Upper lobe of left lung (tissue), 4 donors: ENCODE measurements around the gene MMP1.

Experiments used
- POLR2A ChIP-seq, 4 donors: fragments of 450-650 bp; IDR thresholded peaks; one replicate each; pipeline ENCODE4 v1.5.1; 2016 to 2017; ENCODE audit warnings: antibody characterized with exemption in 4 of 4, mild to moderate bottlenecking in 2 of 4
- TF ChIP-seq, protein P1 (sequence below), 6 experiments: fragments of 450-650 bp in 4 of 6; fragments of 200-600 bp in 2 of 6; sonication (generic) in 2 of 6; IDR thresholded peaks; one replicate each; pipeline ENCODE4 v1.5.1; 2016 to 2019; ENCODE audit warnings: antibody characterized with exemption in 6 of 6

DNA sequence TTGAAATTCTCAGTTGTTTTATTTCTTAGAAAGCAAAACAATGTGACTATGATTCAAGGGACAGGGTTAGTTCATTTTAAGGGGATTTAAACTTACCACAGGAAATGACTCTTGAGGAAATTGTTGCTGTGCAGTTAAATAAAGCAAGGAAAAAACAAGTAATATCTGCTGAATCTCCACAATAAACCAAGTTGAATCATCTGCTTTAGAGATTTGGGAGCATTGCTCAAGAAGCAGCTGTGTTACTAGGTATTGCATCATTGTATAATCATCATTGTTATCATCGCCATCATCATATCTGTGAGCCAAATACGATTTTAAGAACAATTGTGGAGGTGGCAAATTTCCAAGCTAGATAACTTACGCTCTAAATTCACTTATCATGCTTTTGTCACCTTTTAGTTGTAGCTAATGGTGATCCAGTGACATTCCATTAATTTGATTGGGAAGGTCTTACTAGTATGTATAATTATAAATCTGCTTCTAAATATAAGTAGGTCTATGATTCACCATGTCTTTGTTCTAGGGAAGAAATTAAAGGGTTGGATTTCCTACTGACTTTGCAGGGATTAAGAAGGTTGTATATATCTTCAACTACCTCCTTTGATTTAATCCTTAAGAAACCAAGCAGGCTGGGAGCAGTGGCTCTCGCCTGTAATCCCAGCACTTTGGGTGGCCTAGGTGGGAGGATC lies 37.5 kb downstream of the MMP1 start:
- TF ChIP-seq, protein P1, sequence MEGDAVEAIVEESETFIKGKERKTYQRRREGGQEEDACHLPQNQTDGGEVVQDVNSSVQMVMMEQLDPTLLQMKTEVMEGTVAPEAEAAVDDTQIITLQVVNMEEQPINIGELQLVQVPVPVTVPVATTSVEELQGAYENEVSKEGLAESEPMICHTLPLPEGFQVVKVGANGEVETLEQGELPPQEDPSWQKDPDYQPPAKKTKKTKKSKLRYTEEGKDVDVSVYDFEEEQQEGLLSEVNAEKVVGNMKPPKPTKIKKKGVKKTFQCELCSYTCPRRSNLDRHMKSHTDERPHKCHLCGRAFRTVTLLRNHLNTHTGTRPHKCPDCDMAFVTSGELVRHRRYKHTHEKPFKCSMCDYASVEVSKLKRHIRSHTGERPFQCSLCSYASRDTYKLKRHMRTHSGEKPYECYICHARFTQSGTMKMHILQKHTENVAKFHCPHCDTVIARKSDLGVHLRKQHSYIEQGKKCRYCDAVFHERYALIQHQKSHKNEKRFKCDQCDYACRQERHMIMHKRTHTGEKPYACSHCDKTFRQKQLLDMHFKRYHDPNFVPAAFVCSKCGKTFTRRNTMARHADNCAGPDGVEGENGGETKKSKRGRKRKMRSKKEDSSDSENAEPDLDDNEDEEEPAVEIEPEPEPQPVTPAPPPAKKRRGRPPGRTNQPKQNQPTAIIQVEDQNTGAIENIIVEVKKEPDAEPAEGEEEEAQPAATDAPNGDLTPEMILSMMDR (IDR thresholded peaks at IDR 0.05): no peak
- TF ChIP-seq POLR2A (IDR thresholded peaks at IDR 0.05): no peak
